GM18498 (cell line): ENCODE data around the gene DNTT.

Experiments
- ATAC-seq: cut with Tn5 transposase; IDR thresholded peaks from one replicate; pipeline ENCODE4 v1.9.1; 2021; ENCODE audit warnings: mild to moderate bottlenecking, moderate library complexity; ENCODE audit not compliant: unreplicated experiment

DNTT gene

GRCh38 chr10:96339956-96340904 is 36.0 kb downstream of the DNTT start:
- peak; percentile 71 for ATAC-seq

GRCh38 chr10:96341219-96342182 is 37.3 kb downstream of the DNTT start:
- ATAC-seq: no peak

GRCh38 chr10:96342402-96342801 is 38.2 kb downstream of the DNTT start:
- no peak for ATAC-seq

- no peak for ATAC-seq
Observed at GRCh38 chr10:96344178-96344577, 39.9 kb downstream of the DNTT start.

- no peak for ATAC-seq
Observed at GRCh38 chr10:96345222-96345621, 41.0 kb downstream of the DNTT start.

- ATAC-seq: no peak
Observed at GRCh38 chr10:96346295-96346694, 42.1 kb downstream of the DNTT start.

GRCh38 chr10:96352027-96352426 is 47.8 kb downstream of the DNTT start:
- no peak for ATAC-seq

GRCh38 chr10:96352582-96352981 is 48.3 kb downstream of the DNTT start:
- ATAC-seq: no peak

GRCh38 chr10:96357038-96357620 is 52.9 kb downstream of the DNTT start:
- no peak for ATAC-seq

- ATAC-seq: no peak
Observed at GRCh38 chr10:96358851-96359540, 54.8 kb downstream of the DNTT start, which contains the start of gene OPALIN. Gene OPALIN (minus strand): TSS chr10:96359002. CDS start chr10:96358896, 106 bp downstream.

GRCh38 chr10:96359616-96360015 is 55.4 kb downstream of the DNTT start:
- no peak for ATAC-seq

GRCh38 chr10:96360331-96360730 is 56.1 kb downstream of the DNTT start:
- ATAC-seq: no peak

GRCh38 chr10:96360766-96361165 is 56.5 kb downstream of the DNTT start:
- no peak for ATAC-seq

- ATAC-seq: no peak
Observed at GRCh38 chr10:96365571-96365970, 61.3 kb downstream of the DNTT start.

GRCh38 chr10:96366508-96366907 is 62.3 kb downstream of the DNTT start:
- no peak for ATAC-seq

GRCh38 chr10:96367470-96367869 is 63.2 kb downstream of the DNTT start:
- ATAC-seq: no peak

- no peak for ATAC-seq
Observed at GRCh38 chr10:96368971-96369370, 64.7 kb downstream of the DNTT start.

GRCh38 chr10:96369890-96370583 is 65.8 kb downstream of the DNTT start:
- no peak for ATAC-seq

- no peak for ATAC-seq
Observed at GRCh38 chr10:96370584-96371157, 66.4 kb downstream of the DNTT start.
